Activated T-helper 2 cell treated with anti-CD3 and anti-CD28 coated beads, Interferon-gamma antibody, Interleukin-2, Interleukin-4, amounts not matched to agents 10 μg/mL and 5 μg/mL and 100 μg/mL, durations not matched to agents 14 hours and 24 hours and 36 hours (primary cell): ENCODE measurements around the gene TRAK1. TPM values are rescaled to one million over a fixed set of nuclear protein-coding genes. Genes with fewer than 3 reads are reported as not detected.

Experiments
- DNase-seq: peaks from one replicate; pipeline ENCODE4 v3.0.0; 2021; ENCODE audit warnings: low spot score
- H3K27ac Mint-ChIP-seq: one replicate; pipeline ENCODE4 v1.8.0; 2021; ENCODE audit warnings: mixed read lengths
- H3K27me3 Mint-ChIP-seq: one replicate; pipeline ENCODE4 v1.8.0; 2021; ENCODE audit warnings: low read depth, mixed read lengths
- H3K36me3 Mint-ChIP-seq: one replicate; pipeline ENCODE4 v1.8.0; 2021; ENCODE audit warnings: low read depth, mixed read lengths
- H3K4me1 Mint-ChIP-seq: one replicate; pipeline ENCODE4 v1.8.0; 2021; ENCODE audit warnings: low read depth, mixed read lengths
- H3K4me3 Mint-ChIP-seq: one replicate; pipeline ENCODE4 v1.8.0; 2021; ENCODE audit warnings: low read depth, mild to moderate bottlenecking, moderate library complexity, mixed read lengths
- H3K9me3 Mint-ChIP-seq: one replicate; pipeline ENCODE4 v1.8.0; 2021; ENCODE audit warnings: mixed read lengths
- intact Hi-C: fragments of 100-400 bp; cut with micrococcal nuclease; formaldehyde crosslinking; loops from one replicate; pipeline ENCODE4 v1.15.1; 2023
- total RNA-seq: library from RNA; stranded (reverse); gene quantifications from 2 replicates; pipeline ENCODE4 v1.2.3, GENCODE V29; 2022

The TRAK1 gene
- total RNA-seq, 1 donor from 2014 or later = 37.8 TPM

DNA sequence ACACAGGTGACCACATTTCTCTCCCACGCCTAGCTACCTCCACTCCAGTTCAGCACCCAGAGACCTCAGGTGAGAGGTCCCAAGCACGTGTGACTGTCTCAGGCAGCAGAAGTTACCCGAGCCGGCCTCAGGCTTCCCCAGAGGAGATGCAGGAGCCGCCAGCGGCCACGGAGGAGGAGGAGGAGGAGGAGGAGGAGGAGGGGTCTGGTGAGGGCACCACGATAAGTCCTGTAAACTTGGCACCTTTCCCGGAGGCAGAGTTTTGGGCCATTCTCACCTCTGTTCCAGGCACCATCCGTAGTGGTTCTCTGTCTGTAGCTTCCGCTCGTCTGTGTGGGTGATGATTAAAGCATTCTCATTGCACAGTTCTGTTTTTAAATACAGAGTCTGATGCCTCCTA, 118.8 kb downstream of the TRAK1 start:
- H3K36me3 Mint-ChIP-seq = peaks cover 51% of the 10 kb centered on the region
- H3K4me3 Mint-ChIP-seq = no peak overlapping the region
- intact Hi-C loops = no loop called here
- no peaks in the 10 kb centered on the region for H3K27me3 Mint-ChIP-seq
- peaks cover 23% of the 10 kb centered on the region for H3K4me1 Mint-ChIP-seq
- H3K27ac Mint-ChIP-seq = no peak overlapping the region
- H3K9me3 Mint-ChIP-seq = no peaks in the 10 kb centered on the region
- no peak for DNase-seq

DNA sequence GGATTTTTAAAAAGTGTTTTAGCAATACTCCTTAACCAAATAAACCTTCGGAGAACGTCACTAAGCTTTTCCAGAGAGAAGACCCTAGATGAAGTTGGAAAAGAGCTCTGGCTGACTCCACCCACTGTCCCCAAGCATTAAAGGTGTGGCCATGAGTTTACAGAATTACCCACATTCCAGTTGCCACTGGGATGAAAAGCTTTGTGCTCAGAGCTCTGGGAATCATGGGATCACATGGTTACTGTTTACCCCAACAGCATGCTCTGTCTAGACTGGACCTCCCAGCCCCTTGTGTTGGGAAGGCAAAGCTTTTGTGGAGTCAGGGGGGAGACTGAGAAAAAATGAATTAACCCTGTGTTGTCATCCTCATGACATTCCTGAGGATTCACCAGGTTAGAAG, 119.6 kb downstream of the TRAK1 start:
- Mint-ChIP-seq H3K27ac (no peak overlapping the region), H3K4me1 (peaks cover 28% of the 10 kb centered on the region), H3K4me3 (no peak overlapping the region), H3K27me3 (no peaks in the 10 kb centered on the region), H3K9me3 (no peaks in the 10 kb centered on the region), H3K36me3 (peaks cover 53% of the 10 kb centered on the region)
- no peak for DNase-seq
- intact Hi-C loops = no loop called here

DNA sequence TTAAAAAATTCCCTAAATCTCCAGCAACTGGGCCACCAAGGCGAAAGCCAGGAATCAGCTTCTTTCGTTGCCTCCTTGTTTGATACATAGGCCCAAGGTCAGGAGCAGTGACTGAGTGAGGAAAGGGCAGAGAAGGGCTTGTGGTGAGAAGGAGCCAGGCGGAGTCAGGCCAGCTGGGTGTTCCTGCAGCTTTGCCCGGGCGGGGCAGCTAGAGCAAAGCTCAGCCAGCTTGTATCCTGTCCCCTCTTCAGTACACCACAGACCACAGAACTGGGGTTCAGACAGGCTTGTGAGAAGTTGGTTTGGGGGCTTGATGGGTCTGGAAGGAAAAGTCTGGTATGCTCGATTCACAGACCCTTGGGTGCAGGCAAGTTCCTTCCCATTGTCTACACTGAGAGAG, 122.3 kb downstream of the TRAK1 start:
- Mint-ChIP-seq H3K27ac (no peak overlapping the region), H3K4me1 (peaks cover 49% of the 10 kb centered on the region)

DNA sequence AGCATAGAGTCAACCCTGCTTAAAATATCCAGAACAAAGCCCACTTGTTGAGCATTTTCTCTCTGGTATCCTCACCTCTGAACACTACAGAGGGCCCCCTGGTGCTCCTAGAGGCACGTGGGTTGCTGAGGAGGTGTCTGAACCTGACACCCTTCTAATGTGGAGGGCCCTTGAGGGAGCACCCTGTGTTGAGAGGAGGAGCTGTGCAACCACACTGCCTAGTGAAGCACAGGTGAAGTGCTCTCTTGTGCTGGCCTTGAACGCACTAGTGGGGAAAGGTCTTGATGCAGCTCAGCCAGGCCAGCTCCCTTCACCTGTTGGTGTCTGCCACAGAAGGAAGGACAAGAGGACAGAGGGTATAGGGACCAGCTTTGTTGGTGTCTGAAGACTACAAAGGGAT, 122.9 kb downstream of the TRAK1 start:
- Mint-ChIP-seq H3K4me1 (peaks cover 49% of the 10 kb centered on the region), H3K9me3 (no peaks in the 10 kb centered on the region), H3K27ac (no peak overlapping the region), H3K36me3 (peaks cover 53% of the 10 kb centered on the region), H3K4me3 (peak overlapping the region; percentile 20), H3K27me3 (no peaks in the 10 kb centered on the region)
- DNase-seq = no peak
- intact Hi-C loops = no loop called here

More for the DNA sequence above, 122.3 kb downstream of the TRAK1 start:
- intact Hi-C loops = no loop called here
- no peak for DNase-seq
- Mint-ChIP-seq H3K9me3 (no peaks in the 10 kb centered on the region), H3K4me3 (no peak overlapping the region), H3K36me3 (peaks cover 54% of the 10 kb centered on the region), H3K27me3 (no peaks in the 10 kb centered on the region)

DNA sequence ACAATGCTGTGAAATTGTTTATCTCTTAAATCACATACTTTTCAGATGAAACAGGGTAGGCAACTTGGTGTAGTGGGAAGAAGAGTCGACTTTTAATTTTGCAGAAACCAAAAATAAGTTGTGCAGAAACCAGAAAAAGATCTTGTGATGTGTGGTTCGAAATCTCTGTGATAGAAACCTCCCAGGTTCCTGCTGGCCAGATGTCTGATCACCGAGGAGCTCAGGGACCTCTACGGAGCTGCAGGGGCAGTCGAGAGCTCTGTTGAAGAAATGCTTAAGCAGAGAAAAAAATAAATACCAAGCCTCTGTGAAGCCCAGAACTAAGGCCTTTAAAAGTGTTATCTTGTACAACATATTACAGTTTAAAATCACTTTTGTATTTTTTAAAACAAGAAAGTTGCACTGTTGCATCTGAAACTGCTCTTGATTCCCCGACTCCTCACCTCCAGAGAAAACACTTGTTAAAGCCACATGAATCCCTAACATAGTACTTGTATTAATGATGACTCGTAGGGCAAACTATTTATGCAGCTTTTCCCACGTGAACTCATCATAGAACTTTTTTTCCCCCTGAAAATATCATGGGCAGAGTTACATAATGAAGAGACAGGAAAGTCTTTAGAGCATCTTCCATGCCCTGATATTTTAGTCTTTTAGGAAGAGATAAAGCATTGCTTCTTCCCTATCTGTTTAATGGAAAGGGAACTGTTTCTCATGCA, 123.6 kb downstream of the TRAK1 start:
- peaks cover 48% of the 10 kb centered on the region for H3K36me3 Mint-ChIP-seq
- H3K9me3 Mint-ChIP-seq = no peaks in the 10 kb centered on the region
- peak overlapping the region; percentile 20 for H3K4me3 Mint-ChIP-seq
- H3K27ac Mint-ChIP-seq = no peak overlapping the region
- intact Hi-C loops = no loop called here
- no peak for DNase-seq
- H3K27me3 Mint-ChIP-seq = no peaks in the 10 kb centered on the region
- H3K4me1 Mint-ChIP-seq = peaks cover 49% of the 10 kb centered on the region

DNA sequence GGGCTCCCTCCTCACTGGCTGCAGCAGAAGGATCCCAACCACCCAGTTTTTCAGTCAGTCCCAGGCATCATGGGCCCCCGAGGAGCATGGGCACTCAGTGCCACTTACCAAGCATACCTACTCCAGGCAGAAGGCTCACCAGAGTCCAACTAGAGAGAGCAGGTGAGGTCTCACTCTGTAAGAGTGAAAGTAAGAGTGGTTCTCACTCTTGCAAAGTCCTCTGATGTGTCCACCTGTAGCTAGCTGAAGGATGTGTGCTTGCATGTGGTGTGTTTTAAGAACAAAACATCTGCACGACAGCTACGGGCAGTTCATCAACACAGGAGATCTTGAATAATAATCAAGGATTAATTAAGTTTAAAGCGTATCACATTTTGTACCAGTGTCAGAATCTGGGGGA, 125.1 kb downstream of the TRAK1 start:
- Mint-ChIP-seq H3K27me3 (no peaks in the 10 kb centered on the region), H3K4me1 (peaks cover 49% of the 10 kb centered on the region), H3K4me3 (peak overlapping the region; percentile 47), H3K9me3 (no peaks in the 10 kb centered on the region), H3K36me3 (peaks cover 49% of the 10 kb centered on the region), H3K27ac (no peak overlapping the region)
- intact Hi-C loops = no loop called here
- no peak for DNase-seq

- intact Hi-C loops = no loop called here
- H3K4me3 Mint-ChIP-seq = no peak overlapping the region
- H3K4me1 Mint-ChIP-seq = peaks cover 49% of the 10 kb centered on the region
- no peaks in the 10 kb centered on the region for H3K9me3 Mint-ChIP-seq
- H3K27me3 Mint-ChIP-seq = no peaks in the 10 kb centered on the region
- H3K27ac Mint-ChIP-seq = no peak overlapping the region
- DNase-seq = no peak
- H3K36me3 Mint-ChIP-seq = peaks cover 45% of the 10 kb centered on the region
These were observed 125.8 kb downstream of the TRAK1 start for GRCh38 chr3:42216931-42217333.

- no peak for DNase-seq
- intact Hi-C loops = no loop called here
These were observed 129.4 kb downstream of the TRAK1 start for GRCh38 chr3:42220436-42221121.

DNA sequence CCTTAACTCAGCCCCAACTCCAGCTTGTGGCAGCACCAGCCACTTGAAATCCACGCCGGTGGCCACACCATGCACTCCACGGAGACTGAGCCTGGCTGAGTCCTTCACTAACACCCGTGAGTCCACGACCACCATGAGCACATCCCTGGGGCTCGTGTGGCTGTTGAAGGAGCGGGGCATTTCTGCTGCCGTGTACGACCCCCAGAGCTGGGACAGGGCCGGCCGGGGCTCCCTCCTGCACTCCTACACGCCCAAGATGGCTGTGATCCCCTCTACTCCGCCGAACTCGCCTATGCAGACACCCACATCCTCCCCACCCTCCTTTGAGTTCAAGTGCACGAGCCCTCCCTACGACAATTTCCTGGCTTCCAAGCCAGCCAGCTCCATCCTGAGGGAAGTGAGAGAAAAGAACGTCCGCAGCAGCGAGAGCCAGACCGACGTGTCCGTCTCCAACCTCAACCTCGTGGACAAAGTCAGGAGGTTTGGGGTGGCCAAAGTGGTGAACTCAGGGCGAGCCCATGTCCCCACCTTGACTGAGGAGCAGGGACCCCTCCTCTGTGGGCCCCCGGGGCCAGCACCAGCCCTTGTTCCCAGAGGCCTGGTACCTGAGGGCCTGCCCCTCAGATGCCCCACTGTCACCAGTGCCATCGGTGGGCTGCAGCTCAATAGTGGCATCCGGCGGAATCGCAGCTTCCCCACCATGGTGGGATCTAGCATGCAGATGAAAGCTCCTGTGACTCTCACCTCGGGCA, 132.0 kb downstream of the TRAK1 start:
- H3K4me3 Mint-ChIP-seq = no peak overlapping the region
- peaks cover 44% of the 10 kb centered on the region for H3K36me3 Mint-ChIP-seq
- H3K4me1 Mint-ChIP-seq = peaks cover 3% of the 10 kb centered on the region
- no peak overlapping the region for H3K27ac Mint-ChIP-seq
- no peaks in the 10 kb centered on the region for H3K9me3 Mint-ChIP-seq
- H3K27me3 Mint-ChIP-seq = no peaks in the 10 kb centered on the region
- no peak for DNase-seq
- intact Hi-C loops = no loop called here

More at GRCh38 chr3:42220436-42221121, 129.4 kb downstream of the TRAK1 start:
- H3K4me1 Mint-ChIP-seq = peaks cover 22% of the 10 kb centered on the region
- H3K9me3 Mint-ChIP-seq = no peaks in the 10 kb centered on the region
- H3K27ac Mint-ChIP-seq = no peak overlapping the region
- no peak overlapping the region for H3K4me3 Mint-ChIP-seq
- peaks cover 53% of the 10 kb centered on the region for H3K36me3 Mint-ChIP-seq
- H3K27me3 Mint-ChIP-seq = no peaks in the 10 kb centered on the region

- peaks cover 3% of the 10 kb centered on the region for H3K4me1 Mint-ChIP-seq
- H3K9me3 Mint-ChIP-seq = no peaks in the 10 kb centered on the region
- intact Hi-C loops = no loop called here
- H3K4me3 Mint-ChIP-seq = no peak overlapping the region
- DNase-seq = no peak
- no peaks in the 10 kb centered on the region for H3K27me3 Mint-ChIP-seq
- peaks cover 38% of the 10 kb centered on the region for H3K36me3 Mint-ChIP-seq
- H3K27ac Mint-ChIP-seq = no peak overlapping the region
These were observed 133.0 kb downstream of the TRAK1 start for GRCh38 chr3:42224178-42224577.

- DNase-seq = no peak
- no peak overlapping the region for H3K27ac Mint-ChIP-seq
- intact Hi-C loops = no loop called here
- no peaks in the 10 kb centered on the region for H3K9me3 Mint-ChIP-seq
- H3K27me3 Mint-ChIP-seq = no peaks in the 10 kb centered on the region
- no peak overlapping the region for H3K4me3 Mint-ChIP-seq
- H3K4me1 Mint-ChIP-seq = peaks cover 3% of the 10 kb centered on the region
- H3K36me3 Mint-ChIP-seq = peaks cover 36% of the 10 kb centered on the region
These were observed 133.7 kb downstream of the TRAK1 start for GRCh38 chr3:42224658-42225421.

DNA sequence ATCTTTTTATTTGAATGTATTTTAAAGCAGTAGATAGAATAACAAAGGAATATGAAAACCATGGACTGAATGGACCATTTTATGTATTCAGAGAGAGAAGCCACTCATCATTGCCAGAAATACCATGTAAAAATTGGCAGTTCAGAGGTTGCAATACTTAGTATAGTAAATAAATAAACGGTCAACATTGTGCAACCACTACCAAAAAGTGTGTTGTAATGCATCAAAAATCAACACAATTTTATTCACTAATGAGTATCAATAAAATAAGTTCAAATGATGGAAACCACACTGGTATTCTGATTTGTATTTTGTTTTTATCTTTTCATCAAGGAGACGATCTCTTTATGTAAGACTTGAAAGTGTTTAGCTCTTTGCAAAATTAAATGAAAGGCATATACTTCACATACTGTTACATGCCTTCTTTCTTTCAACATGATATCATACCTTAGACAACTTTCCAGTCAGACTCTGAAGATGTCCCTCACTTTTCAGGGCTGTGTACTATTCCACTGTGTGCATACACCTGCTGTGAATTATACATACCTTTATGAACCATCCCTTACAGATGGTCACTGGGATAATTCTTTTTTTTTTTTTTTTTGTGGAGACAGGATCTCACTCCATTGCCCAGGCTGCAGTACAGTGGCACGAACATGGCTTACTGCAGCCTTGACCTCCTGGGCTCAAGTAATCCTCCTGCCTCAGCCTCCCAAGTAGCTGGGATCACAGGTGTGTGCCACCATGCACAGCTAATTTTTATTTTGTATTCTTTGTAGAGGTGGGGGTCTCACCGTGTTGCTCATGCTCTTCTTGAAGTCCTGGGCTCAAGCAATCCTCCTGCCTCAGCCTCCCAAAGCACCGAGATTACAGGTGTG, 134.6 kb downstream of the TRAK1 start:
- H3K4me1 Mint-ChIP-seq = peaks cover 3% of the 10 kb centered on the region
- peaks cover 29% of the 10 kb centered on the region for H3K36me3 Mint-ChIP-seq
- H3K4me3 Mint-ChIP-seq = no peak overlapping the region
- no peak overlapping the region for H3K27ac Mint-ChIP-seq
- intact Hi-C loops = no loop called here
- H3K9me3 Mint-ChIP-seq = no peaks in the 10 kb centered on the region
- H3K27me3 Mint-ChIP-seq = no peaks in the 10 kb centered on the region
- DNase-seq = no peak
